Coronary artery (tissue), 2 donors: ENCODE results near the gene SORCS3.

Source experiments
- DNase-seq: peaks from one replicate; pipeline ENCODE4 v3.0.0-alpha.2; 2017; ENCODE audit warnings: low spot score
- H3K27ac ChIP-seq, 2 donors: fragments of 200-600 bp; sonication (generic); one replicate each; pipeline ENCODE4 v1.5.1; 2016 to 2019
- H3K4me3 ChIP-seq: fragments of 200-600 bp; sonication (generic); 2 replicates; pipeline ENCODE4 v1.5.1; 2016; ENCODE audit warnings: mild to moderate bottlenecking, moderate library complexity
- TF ChIP-seq, protein P1 (sequence below): fragments of 200-600 bp; sonication (generic); IDR thresholded peaks from one replicate; pipeline ENCODE4 v1.5.1; 2019; ENCODE audit warnings: antibody characterized with exemption

Gene SORCS3

DNA sequence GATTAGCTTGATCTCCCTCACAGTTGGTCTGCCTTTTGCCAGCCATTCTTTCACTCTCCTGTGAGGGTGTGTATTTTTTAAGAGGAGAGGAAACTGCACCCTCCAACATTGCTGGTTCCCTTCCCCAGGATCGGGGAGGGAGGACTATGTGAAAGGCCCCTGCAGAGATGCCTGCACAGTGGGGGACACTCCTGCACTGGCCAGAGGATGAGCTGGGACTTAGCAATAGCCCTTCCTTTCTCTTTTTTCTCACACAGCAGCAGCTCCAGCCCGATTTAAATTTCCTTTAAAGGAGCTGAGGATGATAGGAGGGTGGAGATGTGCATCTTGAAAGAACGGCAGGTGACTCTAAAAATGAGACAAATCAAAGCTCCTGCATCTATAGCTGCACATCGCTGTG is 18.7 kb downstream of the SORCS3 start:
- TF ChIP-seq, protein P1, sequence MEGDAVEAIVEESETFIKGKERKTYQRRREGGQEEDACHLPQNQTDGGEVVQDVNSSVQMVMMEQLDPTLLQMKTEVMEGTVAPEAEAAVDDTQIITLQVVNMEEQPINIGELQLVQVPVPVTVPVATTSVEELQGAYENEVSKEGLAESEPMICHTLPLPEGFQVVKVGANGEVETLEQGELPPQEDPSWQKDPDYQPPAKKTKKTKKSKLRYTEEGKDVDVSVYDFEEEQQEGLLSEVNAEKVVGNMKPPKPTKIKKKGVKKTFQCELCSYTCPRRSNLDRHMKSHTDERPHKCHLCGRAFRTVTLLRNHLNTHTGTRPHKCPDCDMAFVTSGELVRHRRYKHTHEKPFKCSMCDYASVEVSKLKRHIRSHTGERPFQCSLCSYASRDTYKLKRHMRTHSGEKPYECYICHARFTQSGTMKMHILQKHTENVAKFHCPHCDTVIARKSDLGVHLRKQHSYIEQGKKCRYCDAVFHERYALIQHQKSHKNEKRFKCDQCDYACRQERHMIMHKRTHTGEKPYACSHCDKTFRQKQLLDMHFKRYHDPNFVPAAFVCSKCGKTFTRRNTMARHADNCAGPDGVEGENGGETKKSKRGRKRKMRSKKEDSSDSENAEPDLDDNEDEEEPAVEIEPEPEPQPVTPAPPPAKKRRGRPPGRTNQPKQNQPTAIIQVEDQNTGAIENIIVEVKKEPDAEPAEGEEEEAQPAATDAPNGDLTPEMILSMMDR, result no peak
- DNase-seq, result no peak
- H3K4me3 ChIP-seq, result no peak overlapping the region
- no peak overlapping the region for H3K27ac ChIP-seq

DNA sequence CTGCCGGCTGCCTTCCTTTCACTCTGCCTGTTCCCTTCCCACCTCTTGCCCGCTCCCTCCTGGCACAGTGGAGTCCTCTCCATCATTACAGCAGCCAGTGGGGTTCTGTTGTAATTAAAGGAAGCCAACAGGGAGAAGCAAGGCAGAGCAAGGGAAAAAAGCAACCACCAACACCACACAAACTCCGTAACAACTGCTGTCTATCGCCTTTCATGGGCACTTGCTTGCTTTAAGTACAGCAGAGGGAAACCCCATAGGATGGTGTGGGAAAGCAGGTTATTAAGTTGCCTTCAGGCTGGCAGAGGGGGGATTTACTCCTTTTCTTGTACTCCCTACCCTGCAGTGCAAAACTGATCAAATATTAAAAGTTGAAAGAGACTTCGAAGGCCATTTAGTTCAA is 22.0 kb downstream of the SORCS3 start:
- Histone ChIP-seq H3K4me3 (no peak overlapping the region), H3K27ac (no peak overlapping the region)
- DNase-seq, result no peak
- TF ChIP-seq, protein P1, result no peak

DNA sequence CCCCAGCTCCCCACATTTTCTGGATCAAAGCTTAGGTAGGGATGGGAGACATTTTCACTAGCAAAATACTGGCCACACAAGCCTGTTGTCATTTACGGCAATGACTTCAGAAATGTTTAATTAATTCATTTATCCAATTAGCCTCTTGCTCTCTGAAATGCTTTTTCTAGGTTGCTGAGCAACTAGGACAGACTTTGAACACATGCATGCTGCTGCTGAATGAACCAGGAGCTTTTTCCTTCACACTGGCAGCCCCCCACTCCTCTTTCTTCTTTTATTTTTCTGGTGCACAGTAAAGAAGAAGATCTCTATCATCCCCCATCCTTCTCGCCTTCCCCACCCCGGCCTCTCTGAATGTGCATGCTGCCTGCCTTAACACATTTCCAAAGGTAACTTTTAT is 22.5 kb downstream of the SORCS3 start:
- DNase-seq, result no peak
- Histone ChIP-seq H3K27ac (no peak overlapping the region), H3K4me3 (no peak overlapping the region)
- TF ChIP-seq, protein P1, result no peak

DNA sequence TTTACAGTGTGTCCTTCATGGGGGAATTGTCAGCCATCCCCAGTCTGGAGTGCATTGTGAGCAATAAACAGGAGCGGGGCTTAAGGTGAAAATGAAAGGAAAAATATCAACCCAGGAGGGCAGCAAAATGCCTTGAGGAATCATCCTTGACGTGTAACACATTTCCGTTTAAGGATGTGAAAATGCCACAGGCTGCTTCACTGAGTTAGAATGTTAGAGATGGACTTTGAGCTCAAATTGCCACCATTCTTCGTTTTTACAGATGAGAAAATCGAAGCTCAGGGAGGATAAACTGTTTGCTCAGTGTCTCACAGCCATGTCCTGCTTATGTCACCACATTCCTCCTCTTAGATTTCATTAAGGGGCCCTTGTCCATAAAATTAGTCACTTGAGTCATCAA is 23.1 kb downstream of the SORCS3 start:
- Histone ChIP-seq H3K27ac (no peak overlapping the region), H3K4me3 (no peak overlapping the region)
- TF ChIP-seq, protein P1, result no peak
- DNase-seq, result no peak

DNA sequence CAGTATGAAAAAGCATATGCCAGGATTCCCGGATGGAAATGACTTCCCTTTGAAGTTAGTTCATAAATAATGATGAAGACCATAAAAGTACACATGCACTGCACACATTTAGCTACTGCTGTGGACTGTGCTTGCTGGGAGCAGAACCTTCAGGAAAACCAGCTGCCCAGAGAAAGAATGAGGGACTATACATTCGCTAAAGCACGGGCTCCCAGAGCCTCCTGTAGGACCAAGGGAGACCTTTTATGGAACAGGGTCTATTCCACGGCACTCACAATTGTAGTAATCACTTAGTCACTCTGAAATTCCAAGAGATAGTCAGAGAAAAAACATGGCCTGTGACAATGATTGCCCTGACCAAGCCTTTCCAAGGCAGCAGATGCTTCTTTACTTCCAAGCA is 24.1 kb downstream of the SORCS3 start:
- Histone ChIP-seq H3K27ac (no peak overlapping the region), H3K4me3 (no peak overlapping the region)
- no peak for DNase-seq
- TF ChIP-seq, protein P1, result no peak

DNA sequence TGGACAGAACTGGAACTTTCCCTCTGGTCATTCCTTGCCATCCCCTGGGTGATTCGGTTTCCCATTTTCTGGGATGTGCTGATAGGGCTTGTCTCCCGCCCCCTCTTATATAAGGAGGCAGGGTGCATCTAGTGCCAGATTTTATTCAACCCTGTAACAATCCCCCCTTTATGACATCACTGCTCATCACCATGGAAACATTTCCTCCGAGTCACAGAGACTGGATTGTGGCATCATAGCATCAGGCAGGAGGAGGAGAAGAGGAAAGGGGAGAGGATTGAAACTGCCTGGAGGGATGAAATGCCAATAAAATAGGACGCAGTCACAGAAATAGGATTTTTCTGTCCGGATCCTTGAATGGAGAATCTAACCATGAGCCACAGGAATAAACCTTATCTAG is 25.0 kb downstream of the SORCS3 start:
- Histone ChIP-seq H3K27ac (no peak overlapping the region), H3K4me3 (no peak overlapping the region)
- DNase-seq, result no peak
- TF ChIP-seq, protein P1, result no peak

DNA sequence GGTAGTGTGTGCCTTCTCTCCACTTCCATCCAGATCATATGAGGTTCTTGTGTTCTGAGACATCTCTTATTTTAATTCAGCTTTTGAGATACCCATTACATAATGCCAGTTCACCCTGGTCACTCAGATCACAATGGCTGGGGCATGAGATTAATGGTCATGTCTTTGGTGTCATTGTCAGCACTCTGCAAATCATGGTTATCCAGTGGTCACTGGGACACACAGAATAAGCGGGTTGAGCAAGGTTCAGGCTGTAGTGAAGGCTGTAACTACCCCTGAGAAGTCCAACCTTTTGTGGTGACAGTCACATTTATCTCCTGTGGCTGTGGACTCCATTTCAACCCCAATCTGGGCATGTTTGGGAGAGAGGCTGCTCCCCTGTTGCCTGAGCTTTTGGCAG is 35.8 kb downstream of the SORCS3 start:
- TF ChIP-seq, protein P1, result no peak
- Histone ChIP-seq H3K4me3 (no peak overlapping the region), H3K27ac (no peak overlapping the region)
- no peak for DNase-seq
